ENCODE data around the gene HELZ.

The HELZ gene

GRCh38 chr17:67241719-67242341 is 3.2 kb downstream of the HELZ start:
- H3K4me3 Mint-ChIP-seq: peak overlapping the region in 2 of 3 experiments; percentile 1 to 4
- no peak for TF ChIP-seq CTCF (IDR thresholded peaks at IDR 0.05; ENCODE audit: unreplicated experiment in 3 of 3)
- peaks cover 4% of the 10 kb centered on the region for H3K27me3 Mint-ChIP-seq (ENCODE audit: low read depth)
- H3K9me3 Mint-ChIP-seq: no peaks in the 10 kb centered on the region
- H3K4me1 Mint-ChIP-seq: peaks cover 43% of the 10 kb centered on the region
- H3K27ac Mint-ChIP-seq: peak overlapping the region in 1 of 3 experiments; percentile 23
- peaks cover 32% of the 10 kb centered on the region for H3K36me3 Mint-ChIP-seq (ENCODE audit: low read depth)

GRCh38 chr17:67239597-67239996 is 5.4 kb downstream of the HELZ start:
- Mint-ChIP-seq H3K9me3 (no peaks in the 10 kb centered on the region), H3K4me1 (peaks cover 38% of the 10 kb centered on the region), H3K27me3 (ENCODE audit: low read depth) (no peaks in the 10 kb centered on the region), H3K27ac (peak overlapping the region in 2 of 3 experiments; percentile 9 to 80), H3K36me3 (ENCODE audit: low read depth) (peaks cover 51% of the 10 kb centered on the region), H3K4me3 (no peak overlapping the region)
- no peak for TF ChIP-seq CTCF (IDR thresholded peaks at IDR 0.05; ENCODE audit: unreplicated experiment in 3 of 3)

GRCh38 chr17:67238991-67239390 is 6.0 kb downstream of the HELZ start:
- Mint-ChIP-seq H3K27me3 (ENCODE audit: low read depth) (no peaks in the 10 kb centered on the region), H3K27ac (peak overlapping the region; percentile 4 to 71 (median 14)), H3K4me3 (no peak overlapping the region), H3K4me1 (peaks cover 35% of the 10 kb centered on the region), H3K9me3 (no peaks in the 10 kb centered on the region), H3K36me3 (ENCODE audit: low read depth) (peaks cover 57% of the 10 kb centered on the region)
- TF ChIP-seq CTCF (IDR thresholded peaks at IDR 0.05; ENCODE audit: unreplicated experiment in 3 of 3): no peak

- no peak for TF ChIP-seq CTCF (IDR thresholded peaks at IDR 0.05; ENCODE audit: unreplicated experiment in 3 of 3)
- H3K36me3 Mint-ChIP-seq (ENCODE audit: low read depth): peaks cover 65% of the 10 kb centered on the region
- peaks cover 6% of the 10 kb centered on the region for H3K4me1 Mint-ChIP-seq
- no peaks in the 10 kb centered on the region for H3K27me3 Mint-ChIP-seq (ENCODE audit: low read depth)
- no peaks in the 10 kb centered on the region for H3K9me3 Mint-ChIP-seq
- no peak overlapping the region for H3K4me3 Mint-ChIP-seq
- H3K27ac Mint-ChIP-seq: no peak overlapping the region
Measured at GRCh38 chr17:67232441-67232840, 12.6 kb downstream of the HELZ start.

- no peaks in the 10 kb centered on the region for H3K9me3 Mint-ChIP-seq
- peaks cover 61% of the 10 kb centered on the region for H3K36me3 Mint-ChIP-seq (ENCODE audit: low read depth)
- TF ChIP-seq CTCF (IDR thresholded peaks at IDR 0.05; ENCODE audit: unreplicated experiment in 3 of 3): no peak
- no peak overlapping the region for H3K27ac Mint-ChIP-seq
- peaks cover 8% of the 10 kb centered on the region for H3K4me1 Mint-ChIP-seq
- no peaks in the 10 kb centered on the region for H3K27me3 Mint-ChIP-seq (ENCODE audit: low read depth)
- H3K4me3 Mint-ChIP-seq: no peak overlapping the region
Measured at GRCh38 chr17:67229109-67229955, 15.7 kb downstream of the HELZ start.

All from nephron (organoid).